Dendritic cell treated with granulocyte-macrophage colony-stimulating factor and Interleukin-4, amounts not matched to agents 40 ng/mL and 50 ng/mL, for 4 days (primary cell): ENCODE results near the gene ACOD1.
"Not testable (repeated sequence)": the region's sequence is repeated elsewhere in the genome, so short reads cannot be mapped to it uniquely, and the experiment has no call there.

Source experiments
- H3K27ac Mint-ChIP-seq: one replicate; pipeline ENCODE4 v1.8.0; 2022; ENCODE audit warnings: mild to moderate bottlenecking, mixed read lengths
- H3K27me3 Mint-ChIP-seq: one replicate; pipeline ENCODE4 v1.8.0; 2022; ENCODE audit warnings: mild to moderate bottlenecking, mixed read lengths
- H3K36me3 Mint-ChIP-seq: one replicate; pipeline ENCODE4 v1.8.0; 2022; ENCODE audit warnings: low read depth, mixed read lengths
- H3K4me1 Mint-ChIP-seq: one replicate; pipeline ENCODE4 v1.8.0; 2022; ENCODE audit warnings: low read depth, mixed read lengths
- H3K4me3 Mint-ChIP-seq: one replicate; pipeline ENCODE4 v1.8.0; 2022; ENCODE audit warnings: mild to moderate bottlenecking, moderate library complexity, mixed read lengths
- H3K9me3 Mint-ChIP-seq: one replicate; pipeline ENCODE4 v1.8.0; 2022; ENCODE audit warnings: mixed read lengths
- intact Hi-C: fragments of 100-400 bp; cut with micrococcal nuclease; formaldehyde crosslinking; loops from one replicate; pipeline ENCODE4 v1.15.0; 2022

The ACOD1 gene

DNA sequence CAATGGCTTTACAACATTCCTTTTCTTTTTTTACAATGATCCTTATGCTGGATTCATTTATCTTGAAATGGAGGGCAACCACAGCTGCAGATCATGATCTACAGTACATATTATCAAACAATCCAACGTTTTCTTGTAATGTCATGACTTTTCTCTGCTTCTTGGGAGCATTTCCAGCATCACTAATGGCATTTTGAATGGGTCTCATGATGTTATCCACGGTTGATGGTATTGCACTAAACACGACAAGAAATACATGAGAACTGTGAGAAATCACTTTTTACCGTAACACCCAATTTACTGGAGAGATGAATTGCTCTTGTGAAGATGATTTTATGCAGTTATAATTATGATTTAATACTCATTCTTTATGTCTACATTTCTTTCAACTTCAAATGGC, 16.2 kb upstream of the ACOD1 start:
- Mint-ChIP-seq H3K27me3 (no peaks in the 10 kb centered on the region), H3K4me1 (peaks cover 25% of the 10 kb centered on the region), H3K4me3 (no peak overlapping the region)

DNA sequence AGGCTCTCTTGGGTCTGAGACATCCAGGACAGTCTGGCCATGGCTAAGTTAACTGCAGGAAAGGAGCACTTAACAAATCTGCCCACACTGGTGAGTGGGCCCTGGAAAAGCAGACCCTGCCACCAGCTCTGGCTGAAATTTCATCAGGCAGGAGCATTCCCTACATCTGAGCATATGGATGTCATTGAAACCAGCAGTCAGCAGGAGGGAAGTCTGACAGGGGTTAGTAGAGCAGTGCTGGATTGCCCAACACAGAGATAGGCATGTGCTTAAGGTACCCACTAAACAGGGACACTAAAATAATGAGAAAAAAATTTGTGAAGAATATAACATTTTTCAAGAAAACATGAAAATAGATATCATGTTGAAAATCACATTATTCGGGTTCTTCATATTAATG, 13.6 kb upstream of the ACOD1 start:
- H3K9me3 Mint-ChIP-seq: peaks cover 19% of the 10 kb centered on the region
- intact Hi-C loops: no loop called here

More for the DNA sequence above, 16.2 kb upstream of the ACOD1 start:
- no peak overlapping the region for H3K27ac Mint-ChIP-seq
- H3K9me3 Mint-ChIP-seq: peaks cover 28% of the 10 kb centered on the region
- no peaks in the 10 kb centered on the region for H3K36me3 Mint-ChIP-seq
- intact Hi-C loops: no loop called here

GRCh38 chr13:76936763-76937162, 11.5 kb upstream of the ACOD1 start:
- Mint-ChIP-seq H3K27ac (peak overlapping the region; percentile 71), H3K4me1 (peaks cover 41% of the 10 kb centered on the region), H3K36me3 (no peaks in the 10 kb centered on the region), H3K9me3 (peaks cover 8% of the 10 kb centered on the region), H3K27me3 (no peaks in the 10 kb centered on the region), H3K4me3 (no peak overlapping the region)
- intact Hi-C loops: no loop called here

More for the DNA sequence above, 13.6 kb upstream of the ACOD1 start:
- H3K27ac Mint-ChIP-seq: no peak overlapping the region
- H3K27me3 Mint-ChIP-seq: no peaks in the 10 kb centered on the region
- H3K4me1 Mint-ChIP-seq: peaks cover 42% of the 10 kb centered on the region
- no peaks in the 10 kb centered on the region for H3K36me3 Mint-ChIP-seq
- H3K4me3 Mint-ChIP-seq: no peak overlapping the region

DNA sequence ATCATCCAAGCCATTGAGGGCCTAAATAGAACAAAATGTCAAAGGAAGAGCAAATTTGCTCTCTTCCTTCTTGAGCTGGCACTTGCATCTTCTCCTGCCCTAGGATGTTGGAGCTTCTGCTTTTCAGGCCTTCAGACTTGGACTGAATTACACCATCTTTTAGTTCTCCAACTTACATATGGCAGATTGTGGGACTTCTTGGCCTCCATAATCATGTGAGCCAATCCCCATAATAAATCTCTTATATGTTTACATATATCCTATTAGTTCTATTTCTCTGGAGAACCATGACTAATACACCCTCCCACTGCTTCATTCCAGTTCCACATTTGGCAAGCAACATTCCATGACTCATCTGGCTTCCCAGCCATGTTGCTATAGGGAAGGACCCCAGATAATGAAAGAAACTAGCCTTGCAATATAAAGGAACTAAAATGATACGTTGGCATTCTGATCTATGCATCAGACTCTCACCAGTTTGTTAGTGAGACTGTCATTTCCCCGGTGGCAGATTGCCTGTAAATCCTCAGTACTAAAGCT, 11.0 kb upstream of the ACOD1 start:
- peak overlapping the region; percentile 71 for H3K27ac Mint-ChIP-seq
- H3K4me1 Mint-ChIP-seq: peaks cover 47% of the 10 kb centered on the region
- no peaks in the 10 kb centered on the region for H3K36me3 Mint-ChIP-seq
- intact Hi-C loops: no loop called here
- H3K9me3 Mint-ChIP-seq: peaks cover 8% of the 10 kb centered on the region
- no peaks in the 10 kb centered on the region for H3K27me3 Mint-ChIP-seq
- H3K4me3 Mint-ChIP-seq: no peak overlapping the region

DNA sequence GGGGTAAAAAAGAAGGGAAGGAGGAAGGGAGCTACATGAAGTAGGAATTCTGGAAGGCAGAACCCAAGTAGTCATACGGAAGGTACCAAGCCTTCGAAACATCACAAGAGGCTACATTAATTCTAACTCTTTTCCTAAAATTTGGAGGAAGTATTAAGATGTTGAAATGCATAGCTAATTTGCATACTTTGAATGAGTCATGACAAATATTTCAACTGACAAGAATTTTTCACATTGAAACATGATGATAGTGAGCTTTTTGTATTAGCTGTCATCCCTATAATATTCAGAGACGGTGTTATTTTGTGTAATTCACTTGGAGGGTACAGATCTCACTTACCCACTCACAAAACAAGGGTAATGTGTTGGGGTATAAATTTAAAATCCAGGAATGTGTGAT, 9.1 kb upstream of the ACOD1 start:
- Mint-ChIP-seq H3K27me3 (no peaks in the 10 kb centered on the region), H3K4me1 (peaks cover 55% of the 10 kb centered on the region), H3K4me3 (no peak overlapping the region), H3K9me3 (peaks cover 8% of the 10 kb centered on the region), H3K36me3 (no peaks in the 10 kb centered on the region), H3K27ac (peak overlapping the region; percentile 52)
- intact Hi-C loops: no loop called here

GRCh38 chr13:76942363-76942762, 5.9 kb upstream of the ACOD1 start:
- Mint-ChIP-seq H3K4me1 (peaks cover 49% of the 10 kb centered on the region), H3K27me3 (no peaks in the 10 kb centered on the region), H3K36me3 (no peaks in the 10 kb centered on the region), H3K4me3 (no peak overlapping the region), H3K9me3 (no peaks in the 10 kb centered on the region), H3K27ac (no peak overlapping the region)
- intact Hi-C loops: no loop called here

- no peaks in the 10 kb centered on the region for H3K9me3 Mint-ChIP-seq
- peak overlapping the region; percentile 54 for H3K27ac Mint-ChIP-seq
- no peak overlapping the region for H3K4me3 Mint-ChIP-seq
- H3K36me3 Mint-ChIP-seq: no peaks in the 10 kb centered on the region
- no peaks in the 10 kb centered on the region for H3K27me3 Mint-ChIP-seq
- peaks cover 43% of the 10 kb centered on the region for H3K4me1 Mint-ChIP-seq
- intact Hi-C loops: no loop called here
Observed at GRCh38 chr13:76943646-76944045, 4.7 kb upstream of the ACOD1 start.

- peak overlapping the region; percentile 54 for H3K27ac Mint-ChIP-seq
- intact Hi-C loops: no loop called here
- H3K4me1 Mint-ChIP-seq: peaks cover 40% of the 10 kb centered on the region
- no peaks in the 10 kb centered on the region for H3K27me3 Mint-ChIP-seq
- H3K4me3 Mint-ChIP-seq: no peak overlapping the region
- no peaks in the 10 kb centered on the region for H3K36me3 Mint-ChIP-seq
- no peaks in the 10 kb centered on the region for H3K9me3 Mint-ChIP-seq
Observed at GRCh38 chr13:76944456-76944855, 3.9 kb upstream of the ACOD1 start.

GRCh38 chr13:76950101-76950500, 1.8 kb downstream of the ACOD1 start:
- H3K4me1 Mint-ChIP-seq: peaks cover 33% of the 10 kb centered on the region
- no peak overlapping the region for H3K4me3 Mint-ChIP-seq
- H3K27ac Mint-ChIP-seq: no peak overlapping the region
- intact Hi-C loops: no loop called here
- H3K9me3 Mint-ChIP-seq: no peaks in the 10 kb centered on the region
- H3K27me3 Mint-ChIP-seq: no peaks in the 10 kb centered on the region
- no peaks in the 10 kb centered on the region for H3K36me3 Mint-ChIP-seq

GRCh38 chr13:76953968-76954367, 5.7 kb downstream of the ACOD1 start:
- Mint-ChIP-seq H3K36me3 (no peaks in the 10 kb centered on the region), H3K27me3 (no peaks in the 10 kb centered on the region), H3K4me3 (no peak overlapping the region), H3K9me3 (peaks cover 10% of the 10 kb centered on the region), H3K27ac (no peak overlapping the region), H3K4me1 (peaks cover 21% of the 10 kb centered on the region)
- intact Hi-C loops: no loop called here

GRCh38 chr13:76954538-76954937, 6.2 kb downstream of the ACOD1 start:
- intact Hi-C loops: no loop called here
- no peaks in the 10 kb centered on the region for H3K36me3 Mint-ChIP-seq
- H3K4me3 Mint-ChIP-seq: no peak overlapping the region
- H3K27ac Mint-ChIP-seq: no peak overlapping the region
- H3K9me3 Mint-ChIP-seq: peaks cover 16% of the 10 kb centered on the region
- H3K27me3 Mint-ChIP-seq: no peaks in the 10 kb centered on the region
- peaks cover 23% of the 10 kb centered on the region for H3K4me1 Mint-ChIP-seq

- Mint-ChIP-seq H3K36me3 (peaks cover 2% of the 10 kb centered on the region), H3K4me1 (peaks cover 16% of the 10 kb centered on the region), H3K9me3 (peaks cover 23% of the 10 kb centered on the region), H3K27ac (no peak overlapping the region), H3K27me3 (no peaks in the 10 kb centered on the region), H3K4me3 (no peak overlapping the region)
- intact Hi-C loops: no loop called here
Observed at GRCh38 chr13:76955193-76955592, 6.9 kb downstream of the ACOD1 start.

DNA sequence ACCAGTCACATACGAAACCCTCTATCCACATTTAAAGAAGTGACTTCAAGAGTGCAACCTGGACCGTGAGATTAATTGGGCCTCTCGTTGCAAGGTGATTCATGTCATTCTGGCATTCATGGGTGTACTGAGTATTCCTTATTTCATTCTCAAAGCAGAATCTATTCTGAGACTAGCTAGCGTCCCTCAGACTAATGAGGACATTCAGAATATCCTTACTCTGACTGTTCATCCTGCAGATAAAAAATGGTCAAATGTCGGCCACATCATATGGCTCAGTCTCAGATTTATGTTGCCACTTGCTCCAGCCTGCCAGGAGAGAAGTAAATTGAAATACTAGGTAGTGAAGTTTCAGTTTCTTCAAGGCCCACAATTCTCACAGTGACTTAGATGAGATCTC, 7.3 kb downstream of the ACOD1 start:
- H3K27me3 Mint-ChIP-seq: no peaks in the 10 kb centered on the region
- no peak overlapping the region for H3K27ac Mint-ChIP-seq
- H3K4me1 Mint-ChIP-seq: peaks cover 11% of the 10 kb centered on the region
- H3K9me3 Mint-ChIP-seq: peaks cover 27% of the 10 kb centered on the region
- intact Hi-C loops: no loop called here
- H3K4me3 Mint-ChIP-seq: no peak overlapping the region
- peaks cover 7% of the 10 kb centered on the region for H3K36me3 Mint-ChIP-seq

DNA sequence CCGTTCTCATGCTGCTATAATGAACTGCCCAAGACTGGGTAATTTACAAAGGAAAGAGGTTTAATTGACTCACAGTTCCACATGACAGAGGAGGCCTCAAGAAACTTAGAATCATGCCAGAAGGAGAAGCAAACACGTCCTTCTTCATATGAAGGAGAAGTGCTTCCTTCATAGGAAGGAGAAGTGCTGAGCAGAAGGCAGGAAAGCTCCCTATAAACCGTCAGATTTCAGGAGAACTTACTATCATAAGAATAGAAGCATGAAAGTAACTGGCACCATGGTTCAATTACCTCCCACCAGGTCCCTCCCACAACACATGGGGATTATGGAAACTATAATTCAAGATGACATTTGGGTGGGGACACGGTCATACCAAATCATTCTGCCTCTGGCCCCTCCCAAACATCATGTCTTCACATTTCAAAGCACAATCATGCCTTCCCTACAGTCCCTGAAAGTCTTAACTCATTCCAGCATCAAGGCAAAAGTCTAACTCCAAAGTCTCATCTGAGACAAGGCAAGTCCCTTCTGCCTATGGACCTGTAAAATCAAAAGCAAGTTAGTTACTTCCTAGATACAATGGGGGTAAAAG, 10.6 kb downstream of the ACOD1 start:
- H3K36me3 Mint-ChIP-seq: peaks cover 9% of the 10 kb centered on the region
- H3K9me3 Mint-ChIP-seq: peaks cover 38% of the 10 kb centered on the region
- no peaks in the 10 kb centered on the region for H3K27me3 Mint-ChIP-seq
- H3K27ac Mint-ChIP-seq: peak overlapping the region; percentile 32
- intact Hi-C loops: no loop called here
- no peak overlapping the region for H3K4me3 Mint-ChIP-seq
- peaks cover 8% of the 10 kb centered on the region for H3K4me1 Mint-ChIP-seq

- H3K4me3 Mint-ChIP-seq, H3K4me1 Mint-ChIP-seq, H3K36me3 Mint-ChIP-seq, H3K27me3 Mint-ChIP-seq, H3K27ac Mint-ChIP-seq, intact Hi-C loops: not testable (repeated sequence)
- peaks cover 38% of the 10 kb centered on the region for H3K9me3 Mint-ChIP-seq
Observed at GRCh38 chr13:76959734-76960133, 11.4 kb downstream of the ACOD1 start.
